ENCODE data around the gene CDH2. TPM values are rescaled to one million over a fixed set of nuclear protein-coding genes. Genes with fewer than 3 reads are reported as not detected.

CDH2 gene
- total RNA-seq, 4 donors from 2014 or later: 0.13 to 0.95 (median 0.64) TPM

DNA sequence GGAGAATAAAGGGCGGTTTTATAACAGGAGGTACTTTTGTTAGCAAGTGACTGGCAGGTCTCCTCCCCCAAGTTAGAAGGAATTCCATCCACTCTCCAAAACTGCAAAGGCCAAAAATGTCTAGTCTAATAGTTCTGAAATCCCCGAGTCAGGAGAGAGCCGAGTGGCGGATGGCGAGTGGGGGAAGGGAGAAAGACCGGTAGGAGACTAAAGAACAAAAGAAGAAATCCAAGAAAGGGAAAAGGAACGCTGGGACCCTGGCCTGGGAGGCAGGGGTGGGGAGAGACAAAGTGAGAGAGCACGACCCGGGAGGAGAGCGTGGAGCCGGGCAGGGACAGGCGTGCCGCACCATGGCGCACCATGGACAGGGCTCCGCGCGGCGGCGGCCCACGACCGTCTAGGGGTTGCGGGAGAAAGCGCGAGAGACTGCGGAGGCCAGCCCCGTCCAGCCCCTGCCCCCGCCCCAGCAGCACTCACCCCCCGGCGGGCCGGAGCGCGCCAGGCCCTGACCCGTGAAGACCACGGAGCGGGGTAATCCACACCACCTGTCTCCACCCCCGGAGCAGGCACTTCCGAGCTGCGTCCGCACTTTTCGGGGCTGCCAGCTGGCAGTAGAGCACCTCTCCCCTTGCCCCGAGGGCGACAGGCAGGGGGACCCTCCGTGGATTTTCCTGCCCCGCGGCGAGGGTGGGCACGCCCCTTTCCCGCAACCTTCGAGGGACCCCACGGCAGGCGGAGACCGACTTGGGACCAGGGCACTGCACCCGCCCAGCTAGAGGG lies 1.6 kb downstream of the CDH2 start:
- intact Hi-C loops (cut with DNase I; ENCODE audit: low total_unique reads): no loop called here

GRCh38 chr18:28174181-28174905 lies 2.6 kb downstream of the CDH2 start:
- no peak overlapping the region for H3K4me3 ChIP-seq (ENCODE audit: low read depth, poor library complexity, severe bottlenecking)
- 67 to 68% methylated on average over 8 of the region's 8 CpGs for WGBS, 2 donors
- intact Hi-C loops (cut with DNase I; ENCODE audit: low total_unique reads): no loop called here
- DNase-seq (ENCODE audit: low spot score in 2 of 2): no peak
- TF ChIP-seq, protein P1, sequence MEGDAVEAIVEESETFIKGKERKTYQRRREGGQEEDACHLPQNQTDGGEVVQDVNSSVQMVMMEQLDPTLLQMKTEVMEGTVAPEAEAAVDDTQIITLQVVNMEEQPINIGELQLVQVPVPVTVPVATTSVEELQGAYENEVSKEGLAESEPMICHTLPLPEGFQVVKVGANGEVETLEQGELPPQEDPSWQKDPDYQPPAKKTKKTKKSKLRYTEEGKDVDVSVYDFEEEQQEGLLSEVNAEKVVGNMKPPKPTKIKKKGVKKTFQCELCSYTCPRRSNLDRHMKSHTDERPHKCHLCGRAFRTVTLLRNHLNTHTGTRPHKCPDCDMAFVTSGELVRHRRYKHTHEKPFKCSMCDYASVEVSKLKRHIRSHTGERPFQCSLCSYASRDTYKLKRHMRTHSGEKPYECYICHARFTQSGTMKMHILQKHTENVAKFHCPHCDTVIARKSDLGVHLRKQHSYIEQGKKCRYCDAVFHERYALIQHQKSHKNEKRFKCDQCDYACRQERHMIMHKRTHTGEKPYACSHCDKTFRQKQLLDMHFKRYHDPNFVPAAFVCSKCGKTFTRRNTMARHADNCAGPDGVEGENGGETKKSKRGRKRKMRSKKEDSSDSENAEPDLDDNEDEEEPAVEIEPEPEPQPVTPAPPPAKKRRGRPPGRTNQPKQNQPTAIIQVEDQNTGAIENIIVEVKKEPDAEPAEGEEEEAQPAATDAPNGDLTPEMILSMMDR (IDR thresholded peaks at IDR 0.05): no peak
- TF ChIP-seq POLR2A (IDR thresholded peaks at IDR 0.05): no peak

More for the DNA sequence above, 1.6 kb downstream of the CDH2 start:
- no peak for DNase-seq (ENCODE audit: low spot score in 2 of 2)
- WGBS, 2 donors: 5 to 9% methylated on average over 29 to 40 of the region's 53 CpGs
- TF ChIP-seq, protein P1 (IDR thresholded peaks at IDR 0.05): no peak
- no peak for TF ChIP-seq POLR2A (IDR thresholded peaks at IDR 0.05)
- no peak overlapping the region for H3K4me3 ChIP-seq (ENCODE audit: low read depth, poor library complexity, severe bottlenecking)

DNA sequence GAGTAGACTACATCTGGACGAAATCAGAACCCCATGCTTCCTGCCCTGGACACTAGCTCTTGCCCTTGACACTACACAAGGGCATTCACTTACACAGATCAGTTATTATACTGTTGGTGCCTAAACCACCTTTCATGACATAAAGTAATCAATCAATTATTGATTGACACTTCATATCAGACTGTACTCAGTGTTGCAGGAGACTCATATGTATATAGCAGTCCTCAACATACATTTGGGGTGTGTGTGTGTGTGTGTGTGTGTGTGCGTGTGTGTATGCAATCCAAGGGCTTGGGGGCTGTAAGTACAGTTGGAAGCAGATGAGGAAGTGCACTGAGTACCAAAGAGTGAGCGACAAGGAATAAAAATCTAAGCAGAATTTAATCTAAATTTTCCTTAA lies 5.1 kb downstream of the CDH2 start:
- no peak overlapping the region for H3K4me3 ChIP-seq (ENCODE audit: low read depth, poor library complexity, severe bottlenecking)
- DNase-seq (ENCODE audit: low spot score in 2 of 2): no peak
- intact Hi-C loops (cut with DNase I; ENCODE audit: low total_unique reads): no loop called here
- 82 to 85% methylated on average over 3 of the region's 3 CpGs for WGBS, 2 donors
- TF ChIP-seq POLR2A (IDR thresholded peaks at IDR 0.05): no peak
- TF ChIP-seq, protein P1 (IDR thresholded peaks at IDR 0.05): no peak

- no peak for TF ChIP-seq POLR2A (IDR thresholded peaks at IDR 0.05)
- TF ChIP-seq, protein P1 (IDR thresholded peaks at IDR 0.05): no peak
- 76 to 82% methylated on average over 1 of the region's 1 CpG for WGBS, 2 donors
- DNase-seq (ENCODE audit: low spot score in 2 of 2): no peak
- intact Hi-C loops (cut with DNase I; ENCODE audit: low total_unique reads): no loop called here
- H3K4me3 ChIP-seq (ENCODE audit: low read depth, poor library complexity, severe bottlenecking): no peak overlapping the region
Measured at GRCh38 chr18:28168725-28169124, 8.2 kb downstream of the CDH2 start.

GRCh38 chr18:28167835-28168349 lies 9.0 kb downstream of the CDH2 start:
- intact Hi-C loops (cut with DNase I; ENCODE audit: low total_unique reads): no loop called here
- TF ChIP-seq, protein P1 (IDR thresholded peaks at IDR 0.05): no peak
- no peak for TF ChIP-seq POLR2A (IDR thresholded peaks at IDR 0.05)
- H3K4me3 ChIP-seq (ENCODE audit: low read depth, poor library complexity, severe bottlenecking): no peak overlapping the region
- 86% methylated on average over 8 of the region's 8 CpGs for WGBS, 2 donors
- no peak for DNase-seq (ENCODE audit: low spot score in 2 of 2)

Data from lower leg skin (tissue), 4 donors.